GM18870 (cell line): ENCODE measurements around the gene NUB1.
A peak's percentile ranks its signal among the peaks of the same experiment; 100 is the strongest.

Experiments used
- ATAC-seq: cut with Tn5 transposase; IDR thresholded peaks from one replicate; pipeline ENCODE4 v1.9.1; 2021; ENCODE audit warnings: moderate library complexity; ENCODE audit not compliant: unreplicated experiment

The NUB1 gene

DNA sequence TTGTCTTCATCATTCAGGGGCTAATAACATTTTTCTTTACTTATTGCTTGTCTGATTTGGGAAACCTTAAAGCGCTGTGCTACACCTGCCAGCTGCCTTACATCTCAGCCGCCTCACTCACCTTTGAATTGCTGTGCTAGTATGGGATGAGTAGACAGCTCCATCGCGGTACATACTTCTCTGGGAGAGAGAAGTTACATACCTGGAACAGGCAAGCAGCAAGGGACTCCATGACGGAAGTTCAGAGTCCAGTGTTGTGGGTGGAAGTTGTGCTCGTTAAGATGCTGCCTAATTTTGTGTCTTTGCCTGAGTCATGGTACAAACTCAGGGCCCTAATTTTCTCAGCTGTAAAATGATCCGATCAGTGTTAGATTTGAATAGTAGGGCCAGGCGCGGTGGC, 1.9 kb downstream of the NUB1 start:
- ATAC-seq = no peak

GRCh38 chr7:151345576-151346469, 4.2 kb downstream of the NUB1 start:
- ATAC-seq = no peak

GRCh38 chr7:151346470-151346769, 4.8 kb downstream of the NUB1 start:
- no peak for ATAC-seq

DNA sequence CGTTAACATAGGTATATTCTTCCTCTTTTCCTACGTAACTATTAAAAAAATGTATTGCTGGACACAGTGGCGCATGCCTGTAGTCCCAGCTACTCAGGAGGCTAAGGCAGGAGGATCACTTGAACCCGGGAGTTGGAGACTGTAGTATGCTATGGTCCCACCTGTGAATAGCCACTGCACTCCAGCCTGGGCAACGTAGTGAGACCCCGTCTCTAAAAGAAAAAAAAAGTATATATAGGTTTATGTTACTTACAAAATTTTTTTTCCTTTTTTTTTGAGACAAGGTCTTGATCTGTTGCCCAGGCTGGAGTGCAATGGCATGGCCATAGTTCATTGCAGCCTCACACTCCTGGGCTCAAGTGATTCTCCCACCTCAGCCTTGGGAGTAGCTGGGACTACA, 5.6 kb downstream of the NUB1 start:
- ATAC-seq = no peak

GRCh38 chr7:151348970-151349369, 7.4 kb downstream of the NUB1 start:
- ATAC-seq = no peak

GRCh38 chr7:151349507-151349853, 7.9 kb downstream of the NUB1 start:
- ATAC-seq = peak; percentile 26

GRCh38 chr7:151351027-151351426, 9.4 kb downstream of the NUB1 start:
- ATAC-seq = no peak

DNA sequence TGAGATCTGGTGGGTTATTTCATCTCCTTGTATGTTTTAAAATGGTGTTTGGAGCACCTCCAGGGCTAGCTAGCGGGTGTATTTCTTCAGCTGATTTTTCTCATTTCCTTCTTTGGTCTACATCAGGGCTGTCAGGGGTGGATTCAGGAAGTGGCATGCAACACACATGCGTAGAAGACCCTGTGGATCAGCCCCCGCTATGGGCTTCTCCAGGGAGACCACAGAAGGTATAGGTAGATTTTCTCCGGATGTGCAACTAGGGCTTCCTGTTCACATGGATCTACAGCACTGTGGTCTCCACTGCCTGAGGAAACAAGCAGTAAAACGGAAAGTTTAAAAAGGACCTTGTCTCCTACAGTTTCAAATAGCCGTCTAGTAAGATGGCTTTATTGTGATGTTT, 10.4 kb downstream of the NUB1 start:
- ATAC-seq = no peak

DNA sequence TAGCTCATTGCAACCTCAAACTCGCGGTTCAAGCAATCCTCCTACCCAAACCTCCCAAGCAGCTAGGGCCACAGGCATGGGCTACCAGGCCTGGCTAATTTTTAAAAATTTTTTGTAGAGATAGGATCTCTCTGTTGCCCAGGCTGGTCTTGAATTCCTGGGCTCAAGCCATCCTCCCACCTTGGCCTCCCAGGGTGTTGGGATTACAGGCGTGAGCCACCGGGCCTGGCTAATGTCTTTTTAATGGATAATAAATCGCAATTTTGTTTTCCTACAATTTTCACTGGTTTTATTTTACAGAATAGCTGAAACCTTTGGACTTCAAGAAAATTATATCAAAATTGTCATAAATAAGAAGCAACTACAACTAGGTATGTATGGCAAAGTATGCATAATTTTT, 10.9 kb downstream of the NUB1 start:
- ATAC-seq = no peak

GRCh38 chr7:151361193-151361959, 19.8 kb downstream of the NUB1 start:
- ATAC-seq = no peak

DNA sequence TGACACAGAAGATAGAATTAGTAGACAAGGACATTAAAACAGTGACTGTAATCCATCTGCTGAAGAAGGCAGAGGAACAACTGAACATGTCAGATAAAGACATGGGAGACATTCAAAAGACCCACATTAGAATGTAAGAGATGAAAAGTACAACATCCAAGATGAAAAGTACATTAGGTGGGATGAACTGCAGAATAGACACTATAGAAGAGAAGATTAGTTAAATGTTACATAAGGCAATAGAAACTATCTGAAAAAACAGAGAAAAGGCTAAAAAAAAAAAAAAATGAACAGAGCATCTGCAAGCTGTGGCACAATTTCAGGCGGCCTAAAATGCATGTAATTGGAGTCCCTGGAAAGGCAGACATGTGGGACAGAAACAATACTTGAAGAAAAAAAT, 21.6 kb downstream of the NUB1 start:
- ATAC-seq = no peak

DNA sequence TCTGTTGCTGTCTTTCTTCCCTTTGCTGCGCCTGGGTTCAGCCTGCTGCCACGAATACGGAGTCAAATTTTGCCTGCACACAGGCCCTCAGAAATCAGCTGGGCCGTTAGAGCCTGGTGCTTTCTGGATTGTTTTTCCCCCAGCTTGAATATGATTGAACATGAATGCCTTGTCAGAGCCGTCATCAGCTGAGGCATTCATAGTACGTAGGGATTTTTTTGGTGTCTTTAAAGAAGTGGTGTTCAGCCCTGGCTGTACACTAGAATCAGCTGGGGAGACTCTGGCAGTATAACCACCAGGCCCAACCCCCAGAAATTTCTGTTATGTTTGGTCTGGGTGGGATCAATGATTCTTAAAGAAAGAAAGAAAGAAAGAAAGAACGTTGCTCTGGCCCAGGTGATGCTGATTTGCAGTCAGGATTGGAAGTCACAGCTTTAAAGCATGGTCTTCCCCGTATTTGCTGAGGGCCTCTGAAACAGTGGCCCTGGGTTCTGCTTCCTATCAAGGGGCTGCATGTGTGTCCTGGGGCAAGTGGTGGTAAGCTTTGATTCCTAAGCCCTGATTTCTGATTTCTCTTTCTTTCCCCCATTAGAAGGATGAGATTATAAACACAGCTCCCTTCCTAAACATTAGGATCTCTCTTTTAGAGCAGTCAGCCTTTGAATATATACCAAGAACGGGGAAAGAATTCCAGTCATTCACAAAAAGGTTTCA, 24.7 kb downstream of the NUB1 start:
- ATAC-seq = no peak

DNA sequence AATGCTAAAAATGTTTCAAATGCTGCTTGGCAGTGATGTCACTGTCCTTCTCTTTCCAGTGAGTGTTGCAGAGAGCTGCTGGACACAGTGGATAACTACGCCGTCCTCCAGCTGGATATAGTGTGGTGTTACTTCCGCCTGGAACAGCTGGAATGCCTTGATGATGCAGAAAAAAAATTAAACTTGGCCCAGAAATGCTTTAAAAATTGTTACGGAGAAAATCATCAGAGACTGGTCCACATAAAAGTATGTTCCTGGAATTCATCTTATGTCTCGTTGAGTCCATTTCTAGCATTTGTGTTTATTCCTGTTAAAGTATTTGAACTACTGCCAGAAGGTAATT, 25.2 kb downstream of the NUB1 start:
- no peak for ATAC-seq

DNA sequence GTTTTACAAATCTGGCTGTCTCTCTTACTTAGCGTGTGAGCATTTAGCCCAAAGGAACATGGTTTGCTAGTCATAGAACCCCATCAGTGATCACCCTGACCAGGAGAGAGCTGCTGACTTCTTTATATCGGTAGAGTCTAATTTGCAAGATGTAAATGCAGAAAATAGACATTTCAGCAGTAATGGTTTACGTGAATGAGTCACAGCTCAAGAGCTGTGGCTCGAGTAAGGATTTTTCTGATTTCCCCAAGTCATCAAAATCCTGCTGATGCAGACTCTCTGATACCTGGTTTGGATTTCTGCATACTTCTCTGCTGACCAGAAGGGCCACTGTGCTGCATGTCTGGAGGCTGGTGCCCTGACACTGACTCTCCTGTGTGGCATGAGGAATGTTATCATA, 25.7 kb downstream of the NUB1 start:
- no peak for ATAC-seq

- ATAC-seq = peak; percentile 81
These were observed 26.5 kb downstream of the NUB1 start for GRCh38 chr7:151368136-151368571.

DNA sequence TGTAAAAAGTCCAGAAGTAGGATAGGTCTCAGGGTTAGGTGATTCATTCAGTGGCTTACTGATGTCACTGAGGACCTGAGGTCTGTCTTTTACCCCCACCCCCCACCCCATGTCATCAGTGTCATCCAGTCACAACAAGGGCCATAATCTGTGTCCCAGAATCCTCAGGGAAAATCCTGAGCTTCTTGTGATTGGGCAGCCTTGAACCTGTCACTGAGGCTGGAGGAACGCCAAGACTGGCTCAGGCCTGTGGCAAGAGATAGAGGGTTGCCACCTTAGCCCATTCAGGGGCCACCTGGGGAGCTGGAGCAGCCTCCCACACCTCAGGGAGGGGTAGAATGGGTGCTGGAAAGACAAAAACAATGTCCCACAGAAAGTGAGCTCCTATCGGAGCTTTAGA, 29.7 kb downstream of the NUB1 start:
- ATAC-seq = no peak

- ATAC-seq = no peak
These were observed 31.1 kb downstream of the NUB1 start for GRCh38 chr7:151372612-151373265.

- no peak for ATAC-seq
These were observed 32.0 kb downstream of the NUB1 start for GRCh38 chr7:151373599-151373998.

DNA sequence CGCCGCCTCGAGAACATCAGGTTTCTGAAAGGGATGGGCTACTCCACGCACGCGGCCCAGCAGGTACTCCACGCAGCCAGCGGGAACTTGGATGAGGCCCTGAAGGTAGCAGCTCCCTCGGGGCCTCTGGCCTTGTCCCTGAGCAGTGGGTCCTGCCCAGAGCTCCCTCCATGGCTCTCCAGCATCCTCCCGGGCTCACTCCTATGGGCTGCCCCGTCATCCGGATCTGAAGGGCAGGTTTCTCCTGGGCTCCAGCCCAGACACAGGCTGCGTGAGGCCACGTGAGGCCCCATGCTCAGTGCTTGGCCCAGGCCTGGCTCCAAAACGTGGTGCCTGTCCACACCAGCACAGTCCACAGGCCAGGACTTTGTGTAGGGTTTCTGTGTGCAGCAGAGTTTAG, 32.5 kb downstream of the NUB1 start:
- ATAC-seq = no peak

DNA sequence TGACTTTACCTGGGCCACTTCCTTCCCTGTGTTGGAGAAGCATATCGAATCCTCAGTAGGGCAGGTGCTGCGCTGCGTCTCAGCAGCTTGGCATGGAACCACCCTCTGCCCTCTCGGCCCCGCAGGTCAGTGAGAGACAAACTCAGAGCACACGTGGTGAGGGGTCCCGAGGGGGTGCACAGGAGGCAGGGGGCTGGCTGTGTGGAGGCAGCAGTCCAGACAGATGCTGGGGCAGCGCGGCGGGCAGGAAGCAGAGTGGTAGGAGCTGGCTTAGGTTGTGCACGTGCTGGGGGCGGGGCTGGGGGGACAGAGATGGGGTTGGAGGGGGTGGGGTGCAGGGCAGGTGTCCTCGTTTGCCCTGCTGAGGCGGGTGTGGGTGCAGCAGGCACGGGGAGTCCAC, 33.1 kb downstream of the NUB1 start:
- no peak for ATAC-seq

DNA sequence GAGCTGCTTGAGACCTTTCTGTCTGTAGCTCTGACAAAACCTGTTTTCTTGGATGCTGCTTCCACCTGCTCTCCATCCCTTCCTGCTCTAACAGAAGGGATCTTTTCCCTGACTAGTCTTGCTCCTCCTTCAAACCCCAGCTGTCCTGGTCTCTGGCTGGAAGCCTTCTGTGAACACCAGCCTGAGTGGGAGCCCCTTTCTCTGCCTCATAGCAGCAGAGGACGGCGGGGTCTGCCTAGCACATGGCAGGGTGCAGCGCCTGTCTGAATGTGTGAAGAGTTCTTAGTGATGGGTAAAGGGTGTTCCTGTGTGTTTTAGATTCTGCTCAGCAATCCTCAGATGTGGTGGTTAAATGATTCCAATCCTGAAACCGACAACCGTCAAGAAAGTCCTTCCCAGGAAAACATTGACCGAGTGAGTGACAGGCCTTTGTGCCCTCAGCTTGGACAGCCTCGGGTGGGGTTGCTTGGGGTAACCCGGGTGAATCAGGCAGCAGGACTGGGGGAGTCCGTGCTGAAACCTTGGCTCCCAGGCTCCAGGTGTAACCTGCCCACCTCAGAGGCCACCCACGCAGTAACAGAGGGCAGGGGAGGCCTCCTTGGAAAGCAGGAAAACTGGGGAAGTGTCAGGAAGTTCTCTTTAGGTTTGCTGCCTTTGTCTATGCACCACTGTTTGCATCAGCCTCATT, 34.1 kb downstream of the NUB1 start:
- no peak for ATAC-seq
